Skin epidermis (tissue), 12 donors: Measurements from ENCODE around the gene HECTD4.

Experiments used
- H3K27ac ChIP-seq, 21 experiments: fragments of 200-600 bp; sonication (generic) in 11 of 21; one replicate each; pipeline ENCODE4 v1.5.0; 2020; ENCODE audit warnings: mild to moderate bottlenecking in 3 of 21, inconsistent platforms in 2 of 21, moderate library complexity in 2 of 21
- H3K4me3 ChIP-seq, 7 experiments: fragments of 200-600 bp; sonication (generic) in 2 of 7; one replicate each; pipeline ENCODE4 v1.5.0; 2020; ENCODE audit warnings: inconsistent platforms in 2 of 7, mild to moderate bottlenecking in 2 of 7, moderate library complexity in 1 of 7

The HECTD4 gene

GRCh38 chr12:112325622-112326207 is 56.5 kb downstream of the HECTD4 start:
- no peak overlapping the region for H3K4me3 ChIP-seq
- no peak overlapping the region for H3K27ac ChIP-seq

GRCh38 chr12:112325157-112325556 is 57.1 kb downstream of the HECTD4 start:
- Histone ChIP-seq H3K27ac (no peak overlapping the region), H3K4me3 (no peak overlapping the region)

GRCh38 chr12:112322882-112323547 is 59.2 kb downstream of the HECTD4 start:
- H3K27ac ChIP-seq, result no peak overlapping the region
- H3K4me3 ChIP-seq, result no peak overlapping the region

- peak overlapping the region in 1 of 21 experiments; percentile 24 for H3K27ac ChIP-seq
These were observed 59.8 kb downstream of the HECTD4 start for GRCh38 chr12:112322441-112322840.

GRCh38 chr12:112321245-112321644 is 61.0 kb downstream of the HECTD4 start:
- no peak overlapping the region for H3K4me3 ChIP-seq
- no peak overlapping the region for H3K27ac ChIP-seq

More at GRCh38 chr12:112322441-112322840, 59.8 kb downstream of the HECTD4 start:
- H3K4me3 ChIP-seq, result no peak overlapping the region

- Histone ChIP-seq H3K4me3 (no peak overlapping the region), H3K27ac (no peak overlapping the region)
These were observed 62.8 kb downstream of the HECTD4 start for GRCh38 chr12:112319395-112319794.

GRCh38 chr12:112317481-112317880 is 64.8 kb downstream of the HECTD4 start:
- no peak overlapping the region for H3K4me3 ChIP-seq
- no peak overlapping the region for H3K27ac ChIP-seq

GRCh38 chr12:112314981-112315380 is 67.2 kb downstream of the HECTD4 start:
- no peak overlapping the region for H3K27ac ChIP-seq

GRCh38 chr12:112309797-112310196 is 72.4 kb downstream of the HECTD4 start:
- no peak overlapping the region for H3K27ac ChIP-seq
- H3K4me3 ChIP-seq, result no peak overlapping the region

More at GRCh38 chr12:112314981-112315380, 67.2 kb downstream of the HECTD4 start:
- no peak overlapping the region for H3K4me3 ChIP-seq

- Histone ChIP-seq H3K4me3 (no peak overlapping the region), H3K27ac (no peak overlapping the region)
These were observed 73.6 kb downstream of the HECTD4 start for GRCh38 chr12:112308652-112309051.

GRCh38 chr12:112308161-112308560 is 74.1 kb downstream of the HECTD4 start:
- H3K4me3 ChIP-seq, result no peak overlapping the region
- H3K27ac ChIP-seq, result no peak overlapping the region

GRCh38 chr12:112307317-112308011 is 74.8 kb downstream of the HECTD4 start:
- no peak overlapping the region for H3K27ac ChIP-seq
- no peak overlapping the region for H3K4me3 ChIP-seq

GRCh38 chr12:112305951-112306350 is 76.3 kb downstream of the HECTD4 start:
- Histone ChIP-seq H3K27ac (no peak overlapping the region), H3K4me3 (no peak overlapping the region)

GRCh38 chr12:112304436-112304835 is 77.8 kb downstream of the HECTD4 start:
- no peak overlapping the region for H3K4me3 ChIP-seq
- no peak overlapping the region for H3K27ac ChIP-seq

- Histone ChIP-seq H3K4me3 (no peak overlapping the region), H3K27ac (peak overlapping the region in 1 of 21 experiments; percentile 43)
These were observed 78.4 kb downstream of the HECTD4 start for GRCh38 chr12:112303799-112304198.

- H3K27ac ChIP-seq, result peak overlapping the region in 1 of 21 experiments; percentile 43
- no peak overlapping the region for H3K4me3 ChIP-seq
These were observed 79.2 kb downstream of the HECTD4 start for GRCh38 chr12:112303004-112303403.

- Histone ChIP-seq H3K27ac (no peak overlapping the region), H3K4me3 (no peak overlapping the region)
These were observed 82.5 kb downstream of the HECTD4 start for GRCh38 chr12:112299704-112300103.

GRCh38 chr12:112297188-112297587 is 85.0 kb downstream of the HECTD4 start:
- Histone ChIP-seq H3K4me3 (no peak overlapping the region), H3K27ac (no peak overlapping the region)

- Histone ChIP-seq H3K27ac (no peak overlapping the region), H3K4me3 (no peak overlapping the region)
These were observed 86.0 kb downstream of the HECTD4 start for GRCh38 chr12:112296183-112296582.

- Histone ChIP-seq H3K4me3 (no peak overlapping the region), H3K27ac (no peak overlapping the region)
These were observed 87.4 kb downstream of the HECTD4 start for GRCh38 chr12:112294793-112295192.

GRCh38 chr12:112288638-112289037 is 93.6 kb downstream of the HECTD4 start:
- Histone ChIP-seq H3K4me3 (no peak overlapping the region), H3K27ac (no peak overlapping the region)
